ENCODE measurements around the gene NBAS.

NBAS gene

GRCh38 chr2:15279201-15279876, 281.8 kb downstream of the NBAS start:
- Histone ChIP-seq H3K79me2 (ENCODE audit: insufficient read depth, low read length) (no peaks in the 10 kb centered on the region), H3K9me2 (replicated peaks; ENCODE audit: insufficient read depth, low read length) (no peaks in the 10 kb centered on the region)
- TF ChIP-seq CTCF (IDR thresholded peaks at IDR 0.05; ENCODE audit: insufficient read depth, low read length, poor library complexity, severe bottlenecking) (no peak), EZH2phosphoT487 (conservative IDR thresholded peaks at IDR 0.05; ENCODE audit: low read length) (no peak)

GRCh38 chr2:15278296-15278695, 282.8 kb downstream of the NBAS start:
- Histone ChIP-seq H3K9ac (ENCODE audit: low read length) (no peak overlapping the region), H3K9me3 (ENCODE audit: insufficient read depth, low read length) (no peaks in the 10 kb centered on the region), H3K36me3 (ENCODE audit: low read length) (no peaks in the 10 kb centered on the region), H3K9me2 (replicated peaks; ENCODE audit: insufficient read depth, low read length) (no peaks in the 10 kb centered on the region), H3K27ac (ENCODE audit: low read depth, low read length) (no peak overlapping the region), H4K20me1 (ENCODE audit: low read depth, low read length) (no peaks in the 10 kb centered on the region), H3K27me3 (ENCODE audit: low read length) (no peaks in the 10 kb centered on the region), H3K79me2 (ENCODE audit: insufficient read depth, low read length) (no peaks in the 10 kb centered on the region), H2AFZ (ENCODE audit: low read depth, low read length, severe bottlenecking) (no peak overlapping the region), H3K4me2 (ENCODE audit: low read depth, low read length, poor library complexity, severe bottlenecking) (no peak overlapping the region), H3K4me3 (ENCODE audit: insufficient read depth, low read length, poor library complexity, severe bottlenecking) (no peak overlapping the region), H3F3A (ENCODE audit: insufficient read depth) (no peaks in the 10 kb centered on the region)
- no peak for TF ChIP-seq EZH2phosphoT487 (conservative IDR thresholded peaks at IDR 0.05; ENCODE audit: low read length)
- TF ChIP-seq CTCF (IDR thresholded peaks at IDR 0.05; ENCODE audit: insufficient read depth, low read length, poor library complexity, severe bottlenecking) = no peak

More at GRCh38 chr2:15279201-15279876, 281.8 kb downstream of the NBAS start:
- no peaks in the 10 kb centered on the region for H4K20me1 ChIP-seq (ENCODE audit: low read depth, low read length)
- H3K27ac ChIP-seq (ENCODE audit: low read depth, low read length) = no peak overlapping the region
- no peak overlapping the region for H3K4me2 ChIP-seq (ENCODE audit: low read depth, low read length, poor library complexity, severe bottlenecking)
- H3K36me3 ChIP-seq (ENCODE audit: low read length) = no peaks in the 10 kb centered on the region
- H3K9me3 ChIP-seq (ENCODE audit: insufficient read depth, low read length) = no peaks in the 10 kb centered on the region
- no peak overlapping the region for H3K9ac ChIP-seq (ENCODE audit: low read length)
- no peak overlapping the region for H2AFZ ChIP-seq (ENCODE audit: low read depth, low read length, severe bottlenecking)
- H3F3A ChIP-seq (ENCODE audit: insufficient read depth) = no peaks in the 10 kb centered on the region
- H3K27me3 ChIP-seq (ENCODE audit: low read length) = no peaks in the 10 kb centered on the region
- H3K4me3 ChIP-seq (ENCODE audit: insufficient read depth, low read length, poor library complexity, severe bottlenecking) = no peak overlapping the region

- no peaks in the 10 kb centered on the region for H3K9me3 ChIP-seq (ENCODE audit: insufficient read depth, low read length)
- no peak overlapping the region for H2AFZ ChIP-seq (ENCODE audit: low read depth, low read length, severe bottlenecking)
- no peaks in the 10 kb centered on the region for H3K79me2 ChIP-seq (ENCODE audit: insufficient read depth, low read length)
- no peak overlapping the region for H3K9ac ChIP-seq (ENCODE audit: low read length)
- no peaks in the 10 kb centered on the region for H3F3A ChIP-seq (ENCODE audit: insufficient read depth)
- H3K36me3 ChIP-seq (ENCODE audit: low read length) = no peaks in the 10 kb centered on the region
- H4K20me1 ChIP-seq (ENCODE audit: low read depth, low read length) = no peaks in the 10 kb centered on the region
- no peaks in the 10 kb centered on the region for H3K27me3 ChIP-seq (ENCODE audit: low read length)
- no peak overlapping the region for H3K27ac ChIP-seq (ENCODE audit: low read depth, low read length)
- no peaks in the 10 kb centered on the region for H3K9me2 ChIP-seq (replicated peaks; ENCODE audit: insufficient read depth, low read length)
- no peak overlapping the region for H3K4me3 ChIP-seq (ENCODE audit: insufficient read depth, low read length, poor library complexity, severe bottlenecking)
- TF ChIP-seq EZH2phosphoT487 (conservative IDR thresholded peaks at IDR 0.05; ENCODE audit: low read length) (no peak), CTCF (IDR thresholded peaks at IDR 0.05; ENCODE audit: insufficient read depth, low read length, poor library complexity, severe bottlenecking) (no peak)
- H3K4me2 ChIP-seq (ENCODE audit: low read depth, low read length, poor library complexity, severe bottlenecking) = no peak overlapping the region
These were observed 285.8 kb downstream of the NBAS start for GRCh38 chr2:15275346-15275745.

Measured in SU-DHL-6 (cell line).